Left hindlimb (tissue), 1 donor: ENCODE measurements around the gene UBAC1.
"Not testable (repeated sequence)": the region's sequence is repeated elsewhere in the genome, so short reads cannot be mapped to it uniquely, and the experiment has no call there.

Experiments used
- DNase-seq: peaks from one replicate; pipeline ENCODE4 v3.0.0-alpha.2; 2018

The UBAC1 gene

GRCh38 chr9:135933114-135933513 is 28.1 kb downstream of the UBAC1 start:
- no peak for DNase-seq

GRCh38 chr9:135932656-135933055 is 28.5 kb downstream of the UBAC1 start:
- DNase-seq = no peak

- DNase-seq = no peak
Measured at GRCh38 chr9:135931349-135931820, 29.8 kb downstream of the UBAC1 start.

GRCh38 chr9:135930446-135931345 is 30.5 kb downstream of the UBAC1 start:
- no peak for DNase-seq

- no peak for DNase-seq
Measured at GRCh38 chr9:135929656-135930445, 31.3 kb downstream of the UBAC1 start.

- no peak for DNase-seq
Measured at GRCh38 chr9:135928731-135929655, 32.2 kb downstream of the UBAC1 start.

- no peak for DNase-seq
Measured at GRCh38 chr9:135928074-135928730, 33.0 kb downstream of the UBAC1 start.

GRCh38 chr9:135927195-135928013 is 33.8 kb downstream of the UBAC1 start:
- no peak for DNase-seq

- peak; percentile 51 for DNase-seq
Measured at GRCh38 chr9:135926402-135927194, 34.6 kb downstream of the UBAC1 start.

- no peak for DNase-seq
Measured at GRCh38 chr9:135925496-135926133, 35.6 kb downstream of the UBAC1 start.

GRCh38 chr9:135924628-135925338 is 36.4 kb downstream of the UBAC1 start:
- DNase-seq = no peak

GRCh38 chr9:135923508-135923907 is 37.7 kb downstream of the UBAC1 start:
- DNase-seq = no peak

GRCh38 chr9:135921749-135922310 is 39.3 kb downstream of the UBAC1 start:
- DNase-seq = no peak

GRCh38 chr9:135920973-135921585 is 40.1 kb downstream of the UBAC1 start:
- no peak for DNase-seq

GRCh38 chr9:135920256-135920930 is 40.8 kb downstream of the UBAC1 start:
- DNase-seq = no peak

- DNase-seq = no peak
Measured at GRCh38 chr9:135919318-135919890, 41.8 kb downstream of the UBAC1 start.

GRCh38 chr9:135916227-135916626 is 44.9 kb downstream of the UBAC1 start:
- DNase-seq = not testable (repeated sequence)
